GM21381 (cell line): ENCODE results near the gene ADCK1.
"Not testable (repeated sequence)": the region's sequence is repeated elsewhere in the genome, so short reads cannot be mapped to it uniquely, and the experiment has no call there.

Experiments used
- ATAC-seq: cut with Tn5 transposase; IDR thresholded peaks from one replicate; pipeline ENCODE4 v1.9.1; 2021; ENCODE audit warnings: mild to moderate bottlenecking, moderate library complexity; ENCODE audit not compliant: unreplicated experiment

Gene ADCK1

DNA sequence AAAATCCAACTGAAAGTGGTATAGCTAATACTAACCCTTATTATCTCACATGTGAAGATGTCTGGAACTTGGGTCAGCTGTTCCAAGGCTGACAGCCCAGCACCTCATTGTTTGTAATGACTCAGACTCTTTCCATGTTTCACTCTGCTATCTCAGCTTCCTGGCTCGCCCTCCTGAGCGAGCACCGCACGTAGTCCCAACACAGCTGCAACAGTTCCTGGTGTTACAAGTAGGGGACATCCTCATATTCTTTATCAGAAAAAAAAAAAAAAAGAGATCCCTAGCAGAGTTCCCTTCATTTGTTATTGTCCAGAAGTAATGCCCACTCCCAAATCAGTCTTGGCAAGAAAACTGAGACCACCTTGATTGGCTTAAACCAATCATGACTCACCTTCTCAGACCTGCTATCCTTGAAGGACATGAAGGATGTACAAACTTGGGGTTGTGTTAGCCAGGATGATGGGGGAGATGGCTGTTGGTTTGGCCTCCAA is 92.5 kb downstream of the ADCK1 start:
- ATAC-seq = no peak

DNA sequence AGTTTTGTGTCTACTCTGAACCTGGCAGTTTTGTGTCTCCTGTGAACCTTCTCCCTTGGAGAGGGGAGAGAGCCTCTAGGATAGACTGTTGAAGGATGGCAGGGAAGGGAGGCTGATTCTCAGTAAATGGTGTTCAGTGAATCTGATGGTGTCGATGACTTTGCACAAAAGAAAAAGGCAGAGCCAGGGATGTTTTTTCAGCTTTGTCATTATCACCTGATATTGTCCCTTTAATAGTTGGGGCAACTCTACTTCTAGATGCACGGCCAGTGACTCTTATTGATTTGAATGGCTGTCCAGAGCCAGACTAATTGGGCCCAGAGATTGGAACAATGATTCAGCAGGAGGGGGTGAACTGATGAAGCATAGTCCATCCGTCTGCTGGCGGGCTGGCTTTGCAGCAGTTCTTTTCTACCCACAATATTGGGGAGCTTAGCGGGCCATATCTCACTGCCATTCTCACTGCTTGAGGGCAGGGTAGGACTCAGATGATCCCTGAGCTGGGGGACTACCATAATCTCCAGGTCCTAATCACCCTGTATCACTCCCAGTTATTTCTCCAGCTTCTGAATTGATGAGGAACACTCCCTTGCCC is 93.1 kb downstream of the ADCK1 start:
- ATAC-seq = no peak

DNA sequence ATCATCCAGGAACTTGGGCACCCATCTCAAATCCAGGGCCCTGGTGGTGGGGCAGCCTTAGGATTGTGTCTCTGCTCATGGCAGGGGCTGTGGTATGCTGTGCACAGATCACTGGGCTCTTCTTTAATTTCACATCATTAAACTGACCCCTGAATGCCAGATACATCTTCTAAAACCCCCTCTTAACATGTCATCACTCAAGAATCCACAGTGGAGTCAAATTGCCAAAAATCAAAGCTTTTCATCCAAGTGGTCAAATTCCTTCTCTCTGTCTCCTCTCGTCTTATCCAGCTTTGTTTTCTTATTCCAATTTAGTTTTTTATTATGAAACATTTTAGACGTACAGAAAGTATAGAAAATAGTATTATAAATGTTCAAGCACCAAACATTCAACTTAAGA is 97.5 kb downstream of the ADCK1 start:
- no peak for ATAC-seq

DNA sequence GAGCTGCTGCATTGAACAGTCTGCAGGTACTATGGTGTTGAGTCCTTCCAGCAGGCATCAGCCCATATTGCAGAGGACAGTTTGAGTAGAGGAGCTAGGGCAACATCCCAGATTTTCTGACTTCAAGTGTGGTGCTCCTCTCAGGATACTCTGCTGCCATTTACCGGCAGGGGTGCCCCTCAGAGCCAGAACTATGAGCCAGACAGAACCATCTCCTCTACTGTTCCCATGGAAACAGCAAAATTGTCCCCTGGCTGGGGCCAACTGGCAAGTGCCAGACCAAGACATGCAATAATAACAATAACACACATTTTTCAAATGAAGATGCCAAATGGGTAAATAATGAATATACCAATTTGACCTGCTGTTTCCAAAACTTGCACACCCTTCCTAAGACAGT is 102.9 kb downstream of the ADCK1 start:
- ATAC-seq = no peak

DNA sequence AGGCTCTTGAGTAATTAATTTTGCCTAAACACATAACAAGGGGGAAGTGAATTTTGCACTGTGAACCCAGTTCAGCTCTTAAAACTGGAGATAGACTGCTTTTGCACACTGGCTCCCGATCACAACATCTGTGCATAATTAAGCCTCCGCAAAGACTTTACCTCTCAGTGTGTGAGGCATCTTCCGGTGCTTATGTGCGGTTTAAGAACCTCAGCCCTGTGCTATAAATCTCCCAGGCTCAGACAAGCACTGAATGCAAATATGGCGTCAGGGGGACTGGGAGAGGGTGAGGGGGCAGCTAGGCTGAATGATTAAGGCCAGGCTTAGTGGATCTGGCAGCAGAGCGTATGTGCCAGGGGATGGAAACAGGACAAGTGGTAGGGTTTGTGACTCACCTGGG is 103.3 kb downstream of the ADCK1 start:
- ATAC-seq = no peak

DNA sequence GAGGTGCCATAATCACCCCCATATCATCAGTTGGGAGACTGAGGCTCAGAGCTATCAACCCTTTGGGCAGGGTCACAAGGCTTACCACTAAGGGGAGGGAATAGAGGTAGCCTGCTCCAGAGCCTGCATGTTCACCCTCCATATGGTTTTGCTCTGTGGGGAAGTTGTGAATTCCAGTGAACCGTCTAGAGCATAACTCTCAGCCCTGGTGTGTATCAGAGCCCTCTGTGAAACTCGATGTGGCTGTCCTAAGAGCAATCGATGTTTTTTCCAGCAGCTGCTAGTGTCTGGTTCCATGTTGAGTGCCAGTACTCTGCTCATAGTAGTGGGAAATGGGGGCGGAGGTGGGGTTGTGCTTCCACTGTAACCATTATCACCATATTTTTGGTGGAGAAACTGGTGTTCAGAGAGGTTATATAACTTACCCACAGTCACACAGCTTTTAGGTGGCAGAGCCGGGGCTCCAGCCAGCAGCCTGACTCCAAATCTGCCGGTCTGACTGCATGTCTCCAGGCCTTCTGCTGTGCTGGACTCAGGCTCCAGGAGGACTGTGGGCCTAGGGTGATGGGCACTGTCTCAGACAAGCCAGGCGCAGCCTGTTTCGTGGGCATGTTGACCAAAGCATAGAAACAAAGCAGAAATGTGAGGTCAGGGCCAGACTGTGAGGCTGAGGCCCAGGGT is 104.2 kb downstream of the ADCK1 start:
- ATAC-seq = no peak

DNA sequence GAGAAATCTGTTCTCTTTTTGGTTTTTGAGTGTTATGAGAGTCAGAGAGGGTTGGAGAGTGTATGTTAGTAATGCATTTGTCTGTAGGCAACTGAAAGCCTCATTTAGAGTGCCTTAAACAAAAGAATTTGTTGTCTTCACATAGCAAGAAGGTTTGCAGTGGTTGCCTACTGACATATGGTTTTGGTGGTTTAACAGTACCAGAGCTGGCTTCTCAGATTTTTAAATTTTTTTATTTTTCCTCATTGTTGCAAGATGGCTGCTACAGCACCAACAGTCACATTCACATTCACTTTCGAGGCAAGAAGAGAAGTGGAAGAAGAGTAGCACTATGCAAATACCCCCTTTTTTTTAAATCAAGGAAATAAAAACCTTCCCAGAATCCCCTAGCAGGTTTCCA is 106.5 kb downstream of the ADCK1 start:
- no peak for ATAC-seq

- ATAC-seq = no peak
Observed at GRCh38 chr14:77908847-77909246, 108.9 kb downstream of the ADCK1 start.

DNA sequence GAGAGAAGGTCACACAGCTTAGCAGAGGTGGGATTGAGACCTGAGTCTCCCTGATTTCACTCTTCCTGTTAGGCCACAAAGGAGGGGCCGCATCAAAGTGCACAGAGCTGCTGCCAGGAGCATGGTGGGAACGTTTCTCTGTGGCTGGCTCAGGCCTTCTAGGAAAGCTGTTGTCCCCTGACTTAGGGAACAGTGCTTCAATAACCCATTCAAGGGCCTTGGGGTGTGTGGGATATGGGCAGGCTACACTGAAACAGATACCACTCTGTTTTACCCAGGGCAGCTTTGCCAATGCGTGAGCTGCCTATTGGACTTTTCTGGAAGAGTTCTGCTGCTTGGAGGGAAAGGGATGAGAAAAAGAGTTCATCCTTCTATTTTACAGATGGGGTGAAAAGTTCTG is 110.0 kb downstream of the ADCK1 start:
- ATAC-seq = no peak

GRCh38 chr14:77910506-77910905 is 110.6 kb downstream of the ADCK1 start:
- no peak for ATAC-seq

- ATAC-seq = no peak
Observed at GRCh38 chr14:77911356-77911755, 111.4 kb downstream of the ADCK1 start.

- no peak for ATAC-seq
Observed at GRCh38 chr14:77912754-77913556, 113.0 kb downstream of the ADCK1 start.

DNA sequence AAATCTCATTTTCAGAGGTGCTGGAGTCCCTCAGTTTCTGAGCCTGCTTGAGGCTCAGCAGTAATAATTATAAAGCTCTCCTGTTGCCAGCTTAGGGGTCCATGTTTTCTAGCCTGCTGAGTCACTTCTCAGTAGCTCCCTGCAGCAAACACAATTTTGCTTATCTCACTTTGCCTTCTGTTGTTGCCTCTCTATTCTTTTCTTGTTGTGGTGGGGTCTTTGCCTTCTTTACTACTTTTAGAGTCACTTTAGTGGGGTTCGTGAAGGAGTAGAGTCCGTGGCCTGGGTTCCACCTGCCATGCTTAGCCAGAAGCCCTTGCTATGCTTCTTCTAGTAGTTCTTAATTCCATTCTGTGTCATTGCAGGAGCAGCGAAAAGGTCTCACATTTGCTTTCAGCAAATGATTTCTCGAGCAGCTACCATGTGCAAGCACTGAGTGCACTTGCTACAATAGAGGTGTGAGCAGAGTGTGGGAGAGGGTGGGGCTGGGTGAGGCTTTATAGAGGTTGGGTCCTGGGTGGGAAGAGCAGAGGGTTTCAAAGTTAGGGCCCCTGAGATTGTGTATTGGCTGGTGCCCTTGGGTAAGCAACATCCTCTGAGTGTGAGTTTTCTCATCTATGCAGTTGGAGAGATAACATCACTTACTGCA is 114.3 kb downstream of the ADCK1 start:
- ATAC-seq = no peak

DNA sequence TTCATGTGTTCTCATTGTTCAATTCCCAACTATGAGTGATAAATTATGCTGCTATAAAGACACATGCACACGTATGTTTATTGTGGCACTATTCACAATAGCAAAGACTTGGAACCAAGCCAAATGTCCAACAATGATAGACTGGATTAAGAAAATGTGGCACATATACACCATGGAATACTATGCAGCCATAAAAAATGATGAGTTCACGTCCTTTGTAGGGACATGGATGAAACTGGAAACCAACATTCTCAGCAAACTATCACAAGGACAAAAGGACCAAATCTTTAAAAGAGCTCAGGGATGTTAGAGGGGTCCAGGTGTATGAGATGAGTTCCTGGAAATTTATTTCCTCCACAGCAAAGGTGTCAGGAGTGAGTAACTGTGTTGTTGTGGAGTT is 115.5 kb downstream of the ADCK1 start:
- ATAC-seq = not testable (repeated sequence)

DNA sequence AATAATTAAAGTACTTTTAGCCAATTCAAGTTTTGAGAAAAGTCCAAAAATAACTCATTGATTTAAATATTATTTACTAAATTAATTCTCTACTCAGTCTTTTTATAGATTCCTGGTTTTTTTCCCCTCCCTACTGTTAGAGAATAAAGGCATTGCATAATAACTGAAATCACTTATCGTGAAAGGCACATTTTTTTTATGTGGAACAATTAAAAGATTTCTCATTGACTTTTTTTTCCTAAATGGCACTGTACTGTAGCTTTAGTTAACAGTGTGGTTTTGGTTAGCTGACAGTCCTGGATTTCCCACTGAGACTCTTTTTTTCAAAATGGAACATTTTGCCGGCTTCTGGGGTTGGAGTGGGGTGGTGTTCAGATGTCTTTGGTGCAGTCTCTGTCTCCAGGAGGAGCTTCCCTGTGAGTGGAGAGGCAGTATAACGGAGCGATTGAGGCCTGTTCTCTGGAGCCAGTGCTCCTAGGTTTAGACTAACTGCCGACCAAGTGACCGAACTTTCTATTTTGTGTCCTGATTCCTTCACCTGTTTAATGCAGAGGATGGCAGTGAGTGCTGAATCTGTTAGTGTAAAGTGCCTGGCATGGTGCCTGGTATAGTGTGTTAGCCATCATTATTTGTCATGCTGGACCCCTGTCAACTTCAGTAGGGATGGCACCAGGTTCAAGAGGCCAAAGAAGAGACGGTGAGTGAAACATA is 117.7 kb downstream of the ADCK1 start:
- no peak for ATAC-seq

GRCh38 chr14:77918448-77918847 is 118.5 kb downstream of the ADCK1 start:
- ATAC-seq = no peak

DNA sequence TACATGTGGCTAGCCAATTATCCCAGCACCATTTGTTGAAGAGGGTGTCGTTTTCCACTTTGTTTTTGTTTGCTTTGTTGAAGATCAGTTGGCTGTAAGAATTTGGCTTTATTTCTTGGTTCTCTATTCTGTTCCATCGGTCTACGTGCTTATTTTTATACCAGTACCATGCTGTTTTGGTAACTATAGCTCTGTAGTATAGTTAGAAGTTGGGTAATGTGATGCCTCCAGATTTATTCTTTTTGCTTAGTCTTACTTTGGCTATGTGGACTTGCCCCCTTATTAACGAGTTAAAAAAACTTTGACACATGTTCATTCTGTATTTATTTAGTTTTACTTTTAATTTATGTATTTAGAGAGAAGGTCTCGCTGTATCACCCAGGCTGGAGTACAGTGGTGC is 120.4 kb downstream of the ADCK1 start:
- ATAC-seq = no peak

DNA sequence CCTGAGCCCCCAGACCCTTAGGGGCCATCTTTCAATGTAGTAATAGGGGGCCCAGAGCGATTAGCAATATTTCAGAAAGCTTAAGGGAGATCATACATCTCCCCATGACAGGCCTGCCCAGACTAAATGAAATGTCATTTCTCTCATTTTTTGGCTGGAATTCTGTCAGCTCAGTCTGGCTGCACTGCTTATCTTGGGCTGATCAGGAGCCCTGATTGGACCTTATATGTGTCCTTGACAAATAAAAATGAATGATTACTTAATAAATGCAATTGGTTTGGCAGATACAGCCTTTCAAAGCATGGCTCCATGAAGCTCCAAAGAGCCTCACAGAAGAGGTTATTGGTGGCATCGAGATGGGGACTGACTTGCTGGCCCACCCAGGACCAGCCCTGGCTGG is 121.9 kb downstream of the ADCK1 start:
- no peak for ATAC-seq

GRCh38 chr14:77923131-77923936 is 123.4 kb downstream of the ADCK1 start:
- ATAC-seq = no peak
